AML-193 (cell line): Measurements from ENCODE around the gene B4GALT5.

Experiments
- DNase-seq, 2 experiments: peaks; one replicate each; lab custom pipeline; 2025; lab: John Stamatoyannopoulos, UW

B4GALT5 gene

DNA sequence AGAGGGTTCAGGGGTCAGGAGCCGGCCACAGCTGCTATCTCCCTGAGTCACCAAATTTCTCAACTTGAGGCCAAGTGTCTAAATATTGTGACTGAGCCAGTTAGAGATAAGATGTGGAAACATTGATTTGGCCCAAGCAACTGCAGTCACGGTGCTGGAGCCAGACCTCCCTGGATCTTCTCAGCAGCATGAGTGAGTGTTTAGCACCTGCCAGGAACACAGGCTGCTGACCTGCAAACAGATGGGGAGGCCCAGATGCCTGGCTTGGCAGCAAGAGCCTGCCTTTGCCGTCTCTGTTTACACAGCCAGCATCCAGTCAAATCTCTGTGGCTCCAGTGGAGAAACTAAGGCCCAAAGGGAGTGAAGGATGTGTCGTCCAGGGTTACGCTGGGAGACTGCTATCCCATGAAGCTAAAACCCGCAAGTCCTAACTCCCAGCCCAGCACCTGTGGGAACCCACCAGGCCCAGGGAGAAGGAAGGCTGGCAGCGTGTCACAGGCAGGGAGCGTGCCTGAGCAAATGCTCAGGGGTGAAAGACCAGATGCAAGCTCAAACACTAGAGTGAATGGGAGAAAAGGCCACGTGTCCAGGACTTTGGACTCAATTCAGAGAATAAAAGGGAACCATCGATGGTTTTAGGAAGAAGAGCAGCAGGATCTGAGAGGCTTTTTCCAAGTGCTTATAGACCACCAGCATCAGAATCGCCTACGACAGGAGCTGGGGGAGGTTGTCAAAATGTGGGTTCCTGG lies 129.8 kb downstream of the B4GALT5 start:
- no peak for DNase-seq

GRCh38 chr20:49583343-49583668 lies 130.4 kb downstream of the B4GALT5 start:
- DNase-seq, result no peak
